Measurements from ENCODE around the gene TMEM120A. TPM values are rescaled to one million over a fixed set of nuclear protein-coding genes. Genes with fewer than 3 reads are reported as not detected.

Gene TMEM120A
- total RNA-seq, 6 experiments from 2014 or later, result 35.5 to 47.3 (median 37.2) TPM

- DNase-seq, result no peak
- no peak for TF ChIP-seq CTCF (IDR thresholded peaks at IDR 0.05)
- no peak overlapping the region for H3K4me3 Mint-ChIP-seq
Observed at GRCh38 chr7:76000566-76000965, 6.2 kb upstream of the TMEM120A start.

GRCh38 chr7:75998038-75998437 is 3.6 kb upstream of the TMEM120A start:
- Mint-ChIP-seq H3K27me3 (ENCODE audit: insufficient read depth) (no peaks in the 10 kb centered on the region; the same call in 1 of the 2 replicates), H3K9me3 (no peaks in the 10 kb centered on the region), H3K27ac (no peak overlapping the region), H3K36me3 (ENCODE audit: low read depth) (peaks cover 27% of the 10 kb centered on the region), H3K4me1 (ENCODE audit: low read depth) (peaks cover 12% of the 10 kb centered on the region), H3K4me3 (no peak overlapping the region)
- TF ChIP-seq CTCF (IDR thresholded peaks at IDR 0.05), result no peak
- no peak for DNase-seq

More at GRCh38 chr7:76000566-76000965, 6.2 kb upstream of the TMEM120A start:
- no peaks in the 10 kb centered on the region for H3K9me3 Mint-ChIP-seq
- H3K27me3 Mint-ChIP-seq (ENCODE audit: insufficient read depth), result no peaks in the 10 kb centered on the region
- H3K27ac Mint-ChIP-seq, result no peak overlapping the region
- H3K4me1 Mint-ChIP-seq (ENCODE audit: low read depth), result no peaks in the 10 kb centered on the region
- peaks cover 32% of the 10 kb centered on the region for H3K36me3 Mint-ChIP-seq (ENCODE audit: low read depth)

GRCh38 chr7:75996476-75996875 is 2.1 kb upstream of the TMEM120A start:
- no peaks in the 10 kb centered on the region for H3K9me3 Mint-ChIP-seq

GRCh38 chr7:75995996-75996395 is 1.6 kb upstream of the TMEM120A start:
- peaks cover 1% of the 10 kb centered on the region; the same call in 1 of the 2 replicates for H3K27me3 Mint-ChIP-seq (ENCODE audit: insufficient read depth)
- no peak overlapping the region for H3K4me3 Mint-ChIP-seq
- DNase-seq, result no peak
- H3K9me3 Mint-ChIP-seq, result no peaks in the 10 kb centered on the region
- peaks cover 14% of the 10 kb centered on the region for H3K4me1 Mint-ChIP-seq (ENCODE audit: low read depth)
- no peak overlapping the region for H3K27ac Mint-ChIP-seq
- peaks cover 24% of the 10 kb centered on the region for H3K36me3 Mint-ChIP-seq (ENCODE audit: low read depth)
- TF ChIP-seq CTCF (IDR thresholded peaks at IDR 0.05), result no peak

More at GRCh38 chr7:75996476-75996875, 2.1 kb upstream of the TMEM120A start:
- H3K27me3 Mint-ChIP-seq (ENCODE audit: insufficient read depth), result no peaks in the 10 kb centered on the region; the same call in 1 of the 2 replicates
- H3K4me1 Mint-ChIP-seq (ENCODE audit: low read depth), result peaks cover 14% of the 10 kb centered on the region
- no peak overlapping the region for H3K27ac Mint-ChIP-seq
- no peak for DNase-seq
- peaks cover 24% of the 10 kb centered on the region for H3K36me3 Mint-ChIP-seq (ENCODE audit: low read depth)
- TF ChIP-seq CTCF (IDR thresholded peaks at IDR 0.05), result no peak
- no peak overlapping the region for H3K4me3 Mint-ChIP-seq

GRCh38 chr7:75995052-75995471 is 667 bp upstream of the TMEM120A start:
- DNase-seq, result no peak
- no peaks in the 10 kb centered on the region for H3K9me3 Mint-ChIP-seq

More at GRCh38 chr7:75995052-75995471, 667 bp upstream of the TMEM120A start:
- Mint-ChIP-seq H3K36me3 (ENCODE audit: low read depth) (peaks cover 24% of the 10 kb centered on the region), H3K4me3 (peak overlapping the region; percentile 86), H3K4me1 (ENCODE audit: low read depth) (peaks cover 14% of the 10 kb centered on the region), H3K27ac (peak overlapping the region; percentile 69), H3K27me3 (ENCODE audit: insufficient read depth) (peaks cover 1% of the 10 kb centered on the region; the same call in 1 of the 2 replicates)
- TF ChIP-seq CTCF (IDR thresholded peaks at IDR 0.05), result no peak
